HG02623 (cell line): Measurements from ENCODE around the gene ANGPT4.
"Not testable (repeated sequence)": the region's sequence is repeated elsewhere in the genome, so short reads cannot be mapped to it uniquely, and the experiment has no call there.

Experiments
- ATAC-seq: cut with Tn5 transposase; IDR thresholded peaks from one replicate; pipeline ENCODE4 v1.9.1; 2021; ENCODE audit warnings: moderate library complexity; ENCODE audit not compliant: unreplicated experiment

Gene ANGPT4

GRCh38 chr20:829551-829950, 86.6 kb downstream of the ANGPT4 start:
- ATAC-seq: no peak

GRCh38 chr20:828987-829386, 87.1 kb downstream of the ANGPT4 start:
- no peak for ATAC-seq

- ATAC-seq: not testable (repeated sequence)
Measured at GRCh38 chr20:827981-828380, 88.2 kb downstream of the ANGPT4 start.

GRCh38 chr20:826695-827323, 89.3 kb downstream of the ANGPT4 start:
- no peak for ATAC-seq

- no peak for ATAC-seq
Measured at GRCh38 chr20:825710-826421, 90.3 kb downstream of the ANGPT4 start.

- ATAC-seq: no peak
Measured at GRCh38 chr20:824916-825315, 91.2 kb downstream of the ANGPT4 start.

GRCh38 chr20:824490-824889, 91.6 kb downstream of the ANGPT4 start:
- no peak for ATAC-seq

- ATAC-seq: no peak
Measured at GRCh38 chr20:823574-823902, 92.6 kb downstream of the ANGPT4 start.

GRCh38 chr20:822651-823573, 93.2 kb downstream of the ANGPT4 start:
- ATAC-seq: no peak

- no peak for ATAC-seq
Measured at GRCh38 chr20:821731-822065, 94.4 kb downstream of the ANGPT4 start.

- ATAC-seq: no peak
Measured at GRCh38 chr20:821046-821730, 94.9 kb downstream of the ANGPT4 start.

- no peak for ATAC-seq
Measured at GRCh38 chr20:820323-820953, 95.7 kb downstream of the ANGPT4 start.
